ENCODE measurements around the gene TF.
A peak's percentile ranks its signal among the peaks of the same experiment; 100 is the strongest.

Gene TF

DNA sequence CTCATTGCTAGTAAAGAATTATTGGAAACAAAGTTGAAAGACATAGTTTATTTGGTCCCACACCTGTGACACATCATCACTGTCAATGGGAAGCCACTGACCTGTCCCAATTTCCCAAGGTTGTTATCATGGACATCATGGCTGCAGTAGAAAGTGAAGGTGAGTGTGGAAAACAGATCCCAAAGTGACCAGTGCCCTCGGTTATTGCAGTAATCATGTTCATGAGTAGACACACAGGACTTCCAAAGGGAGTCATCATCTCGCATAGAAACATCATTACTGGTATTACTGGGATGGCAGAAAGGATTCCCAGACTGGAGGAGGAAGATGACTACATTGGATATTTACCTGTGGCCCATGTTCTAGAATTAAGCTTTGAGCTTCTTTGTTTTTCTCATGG is 14.7 kb downstream of the TF start:
- Histone ChIP-seq H4K91ac (ENCODE audit: low read length) (no peak overlapping the region), H2BK12ac (ENCODE audit: low read length in 2 of 2) (no peak overlapping the region), H2BK15ac (ENCODE audit: low read depth, poor library complexity, severe bottlenecking) (no peak overlapping the region), H4K8ac (ENCODE audit: low read length) (no peak overlapping the region), H3K4me2 (ENCODE audit: low read length, poor library complexity, severe bottlenecking) (no peak overlapping the region), H3K36me3 (ENCODE audit: control insufficient read depth in 1 of 2, insufficient read depth in 2 of 2, low read depth in 1 of 2, low read length in 2 of 2) (no peaks in the 10 kb centered on the region), H3K4me3 (ENCODE audit: insufficient read depth in 1 of 2, low read depth in 1 of 2, low read length in 2 of 2) (no peak overlapping the region), H2AFZ (ENCODE audit: low read depth, low read length) (no peak overlapping the region), H3K27me3 (ENCODE audit: control insufficient read depth in 1 of 2, insufficient read depth in 1 of 2, low read length in 2 of 2) (peaks cover 4 to 14% of the 10 kb centered on the region in 2 experiments), H3K4ac (ENCODE audit: low read depth in 1 of 2, low read length in 2 of 2) (no peak overlapping the region), H2BK5ac (ENCODE audit: low read depth, low read length, poor library complexity, severe bottlenecking) (no peak overlapping the region), H3K27ac (ENCODE audit: low read length, poor library complexity, severe bottlenecking) (no peak overlapping the region), H3K79me1 (replicated peaks; ENCODE audit: low read length, poor library complexity, severe bottlenecking) (no peaks in the 10 kb centered on the region), H3K18ac (ENCODE audit: low read depth in 1 of 2, low read length in 2 of 2) (no peak overlapping the region), H3K23ac (ENCODE audit: low read length in 2 of 2) (no peak overlapping the region), H3K9ac (ENCODE audit: low read length) (no peak overlapping the region), H2AK5ac (ENCODE audit: low read length, severe bottlenecking) (no peak overlapping the region), H3K4me1 (ENCODE audit: control insufficient read depth, insufficient read depth, low read depth, low read length) (no peaks in the 10 kb centered on the region), H2BK120ac (ENCODE audit: low read depth, low read length) (no peak overlapping the region), H3K9me3 (ENCODE audit: control insufficient read depth, low read length) (no peaks in the 10 kb centered on the region), H3K14ac (ENCODE audit: low read length in 2 of 2) (no peak overlapping the region)
- WGBS, result 75% methylated on average over 2 of the region's 2 CpGs
- DNase-seq, result no peak

DNA sequence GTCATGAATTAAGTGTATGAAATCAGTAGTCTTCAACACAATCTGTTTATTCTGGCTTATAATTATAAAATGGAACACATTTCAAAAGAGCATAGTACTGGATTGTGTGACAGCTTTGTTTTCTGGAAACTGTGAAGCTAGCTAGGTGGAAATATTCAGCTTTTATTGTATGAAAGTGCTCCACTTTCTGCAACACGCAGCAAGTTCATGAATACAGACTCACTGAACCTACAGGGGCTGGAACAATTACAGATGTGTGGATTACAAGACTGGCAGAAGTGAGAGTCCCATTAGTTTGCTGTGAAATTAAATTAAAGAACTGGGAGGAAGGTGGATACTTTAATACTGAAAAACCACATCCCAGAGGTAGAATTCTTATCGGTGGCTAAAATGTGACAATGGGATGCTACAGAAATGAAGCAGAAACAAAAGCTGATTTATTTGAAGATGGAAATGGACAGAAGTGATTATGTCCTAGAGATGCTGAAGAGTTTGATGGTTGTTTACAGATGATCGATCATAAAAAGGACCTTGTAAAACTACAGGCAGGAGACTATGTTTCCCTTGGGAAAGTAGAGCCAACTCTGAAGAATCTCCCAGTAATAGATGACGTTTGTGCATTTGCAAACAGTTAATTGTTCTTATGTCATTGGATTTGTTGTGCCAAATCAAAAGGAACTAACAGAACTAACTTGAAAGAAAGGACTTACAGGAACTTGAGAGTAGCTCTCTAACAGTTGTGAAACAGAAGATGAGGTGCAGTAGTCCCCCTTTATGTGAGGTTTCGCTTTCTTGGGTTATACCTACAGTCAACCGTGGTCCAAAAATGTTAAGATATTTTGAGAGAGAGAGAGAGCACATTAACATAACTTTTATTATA is 15.7 kb downstream of the TF start:
- H2BK15ac ChIP-seq (ENCODE audit: low read depth, poor library complexity, severe bottlenecking), result no peak overlapping the region
- no peak overlapping the region for H2BK120ac ChIP-seq (ENCODE audit: low read depth, low read length)
- H3K14ac ChIP-seq (ENCODE audit: low read length in 2 of 2), result no peak overlapping the region
- no peak overlapping the region for H3K23ac ChIP-seq (ENCODE audit: low read length in 2 of 2)
- H2BK5ac ChIP-seq (ENCODE audit: low read depth, low read length, poor library complexity, severe bottlenecking), result no peak overlapping the region
- H4K91ac ChIP-seq (ENCODE audit: low read length), result no peak overlapping the region
- H3K4me3 ChIP-seq (ENCODE audit: insufficient read depth in 1 of 2, low read depth in 1 of 2, low read length in 2 of 2), result no peak overlapping the region
- no peak overlapping the region for H3K9ac ChIP-seq (ENCODE audit: low read length)
- no peaks in the 10 kb centered on the region for H3K79me1 ChIP-seq (replicated peaks; ENCODE audit: low read length, poor library complexity, severe bottlenecking)
- no peak overlapping the region for H2AFZ ChIP-seq (ENCODE audit: low read depth, low read length)
- no peak for DNase-seq
- no peaks in the 10 kb centered on the region for H3K9me3 ChIP-seq (ENCODE audit: control insufficient read depth, low read length)
- no peak overlapping the region for H4K8ac ChIP-seq (ENCODE audit: low read length)
- WGBS, result 80% methylated on average over 4 of the region's 6 CpGs
- H3K4ac ChIP-seq (ENCODE audit: low read depth in 1 of 2, low read length in 2 of 2), result no peak overlapping the region
- H2AK5ac ChIP-seq (ENCODE audit: low read length, severe bottlenecking), result no peak overlapping the region
- no peaks in the 10 kb centered on the region for H3K4me1 ChIP-seq (ENCODE audit: control insufficient read depth, insufficient read depth, low read depth, low read length)
- H3K36me3 ChIP-seq (ENCODE audit: control insufficient read depth in 1 of 2, insufficient read depth in 2 of 2, low read depth in 1 of 2, low read length in 2 of 2), result no peaks in the 10 kb centered on the region
- H3K27ac ChIP-seq (ENCODE audit: low read length, poor library complexity, severe bottlenecking), result no peak overlapping the region
- no peak overlapping the region for H3K4me2 ChIP-seq (ENCODE audit: low read length, poor library complexity, severe bottlenecking)
- peaks cover under 1 to 14% of the 10 kb centered on the region in 2 experiments for H3K27me3 ChIP-seq (ENCODE audit: control insufficient read depth in 1 of 2, insufficient read depth in 1 of 2, low read length in 2 of 2)
- no peak overlapping the region for H3K18ac ChIP-seq (ENCODE audit: low read depth in 1 of 2, low read length in 2 of 2)
- no peak overlapping the region for H2BK12ac ChIP-seq (ENCODE audit: low read length in 2 of 2)

GRCh38 chr3:133762539-133762938 is 16.3 kb downstream of the TF start:
- DNase-seq, result no peak
- no peaks in the 10 kb centered on the region for H3K36me3 ChIP-seq (ENCODE audit: control insufficient read depth in 1 of 2, insufficient read depth in 2 of 2, low read depth in 1 of 2, low read length in 2 of 2)
- H3K14ac ChIP-seq (ENCODE audit: low read length in 2 of 2), result no peak overlapping the region
- no peak overlapping the region for H3K4me3 ChIP-seq (ENCODE audit: insufficient read depth in 1 of 2, low read depth in 1 of 2, low read length in 2 of 2)
- no peaks in the 10 kb centered on the region for H3K79me1 ChIP-seq (replicated peaks; ENCODE audit: low read length, poor library complexity, severe bottlenecking)
- no peak overlapping the region for H3K9ac ChIP-seq (ENCODE audit: low read length)
- no peak overlapping the region for H3K18ac ChIP-seq (ENCODE audit: low read depth in 1 of 2, low read length in 2 of 2)
- WGBS, result 96% methylated on average over 2 of the region's 3 CpGs
- no peak overlapping the region for H3K27ac ChIP-seq (ENCODE audit: low read length, poor library complexity, severe bottlenecking)
- peaks cover 0 to 20% of the 10 kb centered on the region in 2 experiments for H3K27me3 ChIP-seq (ENCODE audit: control insufficient read depth in 1 of 2, insufficient read depth in 1 of 2, low read length in 2 of 2)
- no peak overlapping the region for H2BK5ac ChIP-seq (ENCODE audit: low read depth, low read length, poor library complexity, severe bottlenecking)
- H2BK15ac ChIP-seq (ENCODE audit: low read depth, poor library complexity, severe bottlenecking), result no peak overlapping the region
- H3K23ac ChIP-seq (ENCODE audit: low read length in 2 of 2), result no peak overlapping the region
- H4K8ac ChIP-seq (ENCODE audit: low read length), result no peak overlapping the region
- no peak overlapping the region for H3K4ac ChIP-seq (ENCODE audit: low read depth in 1 of 2, low read length in 2 of 2)
- H4K91ac ChIP-seq (ENCODE audit: low read length), result no peak overlapping the region
- H3K4me1 ChIP-seq (ENCODE audit: control insufficient read depth, insufficient read depth, low read depth, low read length), result no peaks in the 10 kb centered on the region
- H2BK120ac ChIP-seq (ENCODE audit: low read depth, low read length), result no peak overlapping the region
- no peak overlapping the region for H2AK5ac ChIP-seq (ENCODE audit: low read length, severe bottlenecking)
- H2BK12ac ChIP-seq (ENCODE audit: low read length in 2 of 2), result no peak overlapping the region
- no peaks in the 10 kb centered on the region for H3K9me3 ChIP-seq (ENCODE audit: control insufficient read depth, low read length)
- H3K4me2 ChIP-seq (ENCODE audit: low read length, poor library complexity, severe bottlenecking), result no peak overlapping the region
- no peak overlapping the region for H2AFZ ChIP-seq (ENCODE audit: low read depth, low read length)

GRCh38 chr3:133763797-133764683 is 17.8 kb downstream of the TF start:
- Histone ChIP-seq H3K9me3 (ENCODE audit: control insufficient read depth, low read length) (no peaks in the 10 kb centered on the region), H2AFZ (ENCODE audit: low read depth, low read length) (no peak overlapping the region)
- 58% methylated on average over 6 of the region's 6 CpGs for WGBS

More at GRCh38 chr3:133763797-133764683, 17.8 kb downstream of the TF start:
- DNase-seq, result peak; percentile 1
- Histone ChIP-seq H4K91ac (ENCODE audit: low read length) (peak overlapping the region; percentile 54), H3K9ac (ENCODE audit: low read length) (no peak overlapping the region), H3K4me2 (ENCODE audit: low read length, poor library complexity, severe bottlenecking) (no peak overlapping the region), H2BK15ac (ENCODE audit: low read depth, poor library complexity, severe bottlenecking) (no peak overlapping the region), H4K8ac (ENCODE audit: low read length) (no peak overlapping the region), H3K36me3 (ENCODE audit: control insufficient read depth in 1 of 2, insufficient read depth in 2 of 2, low read depth in 1 of 2, low read length in 2 of 2) (no peaks in the 10 kb centered on the region), H2BK120ac (ENCODE audit: low read depth, low read length) (no peak overlapping the region), H3K4ac (ENCODE audit: low read depth in 1 of 2, low read length in 2 of 2) (no peak overlapping the region), H2BK5ac (ENCODE audit: low read depth, low read length, poor library complexity, severe bottlenecking) (no peak overlapping the region), H2AK5ac (ENCODE audit: low read length, severe bottlenecking) (no peak overlapping the region), H2BK12ac (ENCODE audit: low read length in 2 of 2) (no peak overlapping the region), H3K14ac (ENCODE audit: low read length in 2 of 2) (peak overlapping the region in 1 of 2 experiments; percentile 36), H3K18ac (ENCODE audit: low read depth in 1 of 2, low read length in 2 of 2) (no peak overlapping the region), H3K79me1 (replicated peaks; ENCODE audit: low read length, poor library complexity, severe bottlenecking) (no peaks in the 10 kb centered on the region), H3K23ac (ENCODE audit: low read length in 2 of 2) (no peak overlapping the region), H3K4me1 (ENCODE audit: control insufficient read depth, insufficient read depth, low read depth, low read length) (no peaks in the 10 kb centered on the region), H3K27me3 (ENCODE audit: control insufficient read depth in 1 of 2, insufficient read depth in 1 of 2, low read length in 2 of 2) (peaks cover 0 to 21% of the 10 kb centered on the region in 2 experiments), H3K27ac (ENCODE audit: low read length, poor library complexity, severe bottlenecking) (no peak overlapping the region), H3K4me3 (ENCODE audit: insufficient read depth in 1 of 2, low read depth in 1 of 2, low read length in 2 of 2) (no peak overlapping the region)

Measured in mesenchymal stem cell (in vitro differentiated cells and primary cell).